Natural killer cell (primary cell): ENCODE data around the gene PIK3IP1. TPM values are rescaled to one million over a fixed set of nuclear protein-coding genes. Genes with fewer than 3 reads are reported as not detected.

ENCODE experiments used
- ATAC-seq, 3 donors: fragments of 150-1000 bp in 2 of 3; fragments of 200-7000 bp in 1 of 3; cut with Tn5 transposase; 1 replicate in 1 of 3; 2 replicates in 2 of 3; pipeline ENCODE4 v1.10.0; 2021; ENCODE audit warnings: mild to moderate bottlenecking in 2 of 3, moderate library complexity in 2 of 3
- DNase-seq, 2 donors: peaks; one replicate each; pipeline versions ENCODE4 v3.0.0 to v3.0.0-alpha.2; 2013 to 2021; ENCODE audit warnings: mixed read lengths in 1 of 2
- H3K27ac ChIP-seq: one replicate; pipeline ENCODE4 v1.5.1; 2013; ENCODE audit warnings: mild to moderate bottlenecking, low read length
- H3K27me3 ChIP-seq: one replicate; pipeline ENCODE4 v1.6.1; 2013; ENCODE audit warnings: low read length; ENCODE audit not compliant: control insufficient read depth, insufficient read depth
- H3K36me3 ChIP-seq: one replicate; pipeline ENCODE4 v1.6.1; 2013; ENCODE audit warnings: low read length; ENCODE audit not compliant: control insufficient read depth, insufficient read depth
- H3K4me1 ChIP-seq: one replicate; pipeline ENCODE4 v1.6.1; 2013; ENCODE audit warnings: low read length; ENCODE audit not compliant: control insufficient read depth, insufficient read depth
- H3K4me3 ChIP-seq: one replicate; pipeline ENCODE4 v1.5.1; 2013; ENCODE audit warnings: low read length
- H3K9me3 ChIP-seq: one replicate; pipeline ENCODE4 v1.6.1; 2013; ENCODE audit warnings: low read length; ENCODE audit not compliant: control insufficient read depth, insufficient read depth
- H3K27ac Mint-ChIP-seq, 2 donors: one replicate each; pipeline ENCODE4 v1.8.0; 2022; ENCODE audit warnings: mild to moderate bottlenecking in 2 of 2, mixed read lengths in 2 of 2, moderate library complexity in 1 of 2
- H3K27me3 Mint-ChIP-seq, 2 donors: one replicate each; pipeline ENCODE4 v1.8.0; 2022; ENCODE audit warnings: low read depth in 2 of 2, mixed read lengths in 2 of 2
- H3K36me3 Mint-ChIP-seq: one replicate; pipeline ENCODE4 v1.8.0; 2022; ENCODE audit warnings: mixed read lengths
- H3K4me1 Mint-ChIP-seq, 2 donors: one replicate each; pipeline ENCODE4 v1.8.0; 2022; ENCODE audit warnings: mixed read lengths in 2 of 2
- H3K4me3 Mint-ChIP-seq: one replicate; pipeline ENCODE4 v1.8.0; 2022; ENCODE audit warnings: mild to moderate bottlenecking, moderate library complexity, mixed read lengths
- H3K9me3 Mint-ChIP-seq, 2 donors: one replicate each; pipeline ENCODE4 v1.8.0; 2022; ENCODE audit warnings: mixed read lengths in 2 of 2
- WGBS: methylation state at CpG from one replicate; pipeline ENCODE4 v1.1.7; 2013; ENCODE audit warnings: missing lambda C conversion rate; ENCODE audit not compliant: insufficient coverage; 5-methylcytosine and 5-hydroxymethylcytosine counted together
- intact Hi-C: fragments of 100-400 bp; cut with micrococcal nuclease; formaldehyde crosslinking; loops from one replicate; pipeline ENCODE4 v1.14.2; 2022
- total RNA-seq, 4 donors: library from RNA; stranded (reverse); fragments of 120-200 nt in 1 of 4; gene quantifications; one replicate each; pipeline versions ENCODE4 v1.2.3 to v1.2.4, GENCODE V29; 2013 to 2022
- TF ChIP-seq, protein P1 (sequence below): fragments of 200-600 bp; IDR thresholded peaks from one replicate; pipeline ENCODE4 v1.8.0; 2022; ENCODE audit warnings: antibody characterized with exemption

Gene PIK3IP1
- total RNA-seq, 3 donors from 2014 or later (not counting 1 experiment from before 2014, with no cell fraction given) = 132 to 180 (median 161) TPM

DNA sequence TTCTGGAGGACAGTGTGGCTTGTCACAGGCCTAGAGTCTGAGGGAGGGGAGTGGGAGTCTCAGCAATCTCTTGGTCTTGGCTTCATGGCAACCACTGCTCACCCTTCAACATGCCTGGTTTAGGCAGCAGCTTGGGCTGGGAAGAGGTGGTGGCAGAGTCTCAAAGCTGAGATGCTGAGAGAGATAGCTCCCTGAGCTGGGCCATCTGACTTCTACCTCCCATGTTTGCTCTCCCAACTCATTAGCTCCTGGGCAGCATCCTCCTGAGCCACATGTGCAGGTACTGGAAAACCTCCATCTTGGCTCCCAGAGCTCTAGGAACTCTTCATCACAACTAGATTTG lies 13.0 kb downstream of the PIK3IP1 start:
- TF ChIP-seq, protein P1, sequence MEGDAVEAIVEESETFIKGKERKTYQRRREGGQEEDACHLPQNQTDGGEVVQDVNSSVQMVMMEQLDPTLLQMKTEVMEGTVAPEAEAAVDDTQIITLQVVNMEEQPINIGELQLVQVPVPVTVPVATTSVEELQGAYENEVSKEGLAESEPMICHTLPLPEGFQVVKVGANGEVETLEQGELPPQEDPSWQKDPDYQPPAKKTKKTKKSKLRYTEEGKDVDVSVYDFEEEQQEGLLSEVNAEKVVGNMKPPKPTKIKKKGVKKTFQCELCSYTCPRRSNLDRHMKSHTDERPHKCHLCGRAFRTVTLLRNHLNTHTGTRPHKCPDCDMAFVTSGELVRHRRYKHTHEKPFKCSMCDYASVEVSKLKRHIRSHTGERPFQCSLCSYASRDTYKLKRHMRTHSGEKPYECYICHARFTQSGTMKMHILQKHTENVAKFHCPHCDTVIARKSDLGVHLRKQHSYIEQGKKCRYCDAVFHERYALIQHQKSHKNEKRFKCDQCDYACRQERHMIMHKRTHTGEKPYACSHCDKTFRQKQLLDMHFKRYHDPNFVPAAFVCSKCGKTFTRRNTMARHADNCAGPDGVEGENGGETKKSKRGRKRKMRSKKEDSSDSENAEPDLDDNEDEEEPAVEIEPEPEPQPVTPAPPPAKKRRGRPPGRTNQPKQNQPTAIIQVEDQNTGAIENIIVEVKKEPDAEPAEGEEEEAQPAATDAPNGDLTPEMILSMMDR = no peak
- intact Hi-C loops = no loop called here
- H3K27ac Mint-ChIP-seq = peak overlapping the region; percentile 58 to 80
- no peaks in the 10 kb centered on the region for H3K9me3 Mint-ChIP-seq
- no peaks in the 10 kb centered on the region for H3K9me3 ChIP-seq
- H3K27me3 Mint-ChIP-seq = no peaks in the 10 kb centered on the region
- peak in 1 of 3 donors; percentile 2 for ATAC-seq
- H3K4me3 ChIP-seq = no peak overlapping the region
- H3K27me3 ChIP-seq = no peaks in the 10 kb centered on the region
- H3K27ac ChIP-seq = peak overlapping the region; percentile 41
- peaks cover 5% of the 10 kb centered on the region for H3K36me3 Mint-ChIP-seq
- no peak for DNase-seq
- H3K36me3 ChIP-seq = peaks cover 75% of the 10 kb centered on the region
- peak overlapping the region; percentile 9 for H3K4me3 Mint-ChIP-seq
- H3K4me1 Mint-ChIP-seq = peaks cover 0 to 7% of the 10 kb centered on the region in 2 donors
- peaks cover 10% of the 10 kb centered on the region for H3K4me1 ChIP-seq

DNA sequence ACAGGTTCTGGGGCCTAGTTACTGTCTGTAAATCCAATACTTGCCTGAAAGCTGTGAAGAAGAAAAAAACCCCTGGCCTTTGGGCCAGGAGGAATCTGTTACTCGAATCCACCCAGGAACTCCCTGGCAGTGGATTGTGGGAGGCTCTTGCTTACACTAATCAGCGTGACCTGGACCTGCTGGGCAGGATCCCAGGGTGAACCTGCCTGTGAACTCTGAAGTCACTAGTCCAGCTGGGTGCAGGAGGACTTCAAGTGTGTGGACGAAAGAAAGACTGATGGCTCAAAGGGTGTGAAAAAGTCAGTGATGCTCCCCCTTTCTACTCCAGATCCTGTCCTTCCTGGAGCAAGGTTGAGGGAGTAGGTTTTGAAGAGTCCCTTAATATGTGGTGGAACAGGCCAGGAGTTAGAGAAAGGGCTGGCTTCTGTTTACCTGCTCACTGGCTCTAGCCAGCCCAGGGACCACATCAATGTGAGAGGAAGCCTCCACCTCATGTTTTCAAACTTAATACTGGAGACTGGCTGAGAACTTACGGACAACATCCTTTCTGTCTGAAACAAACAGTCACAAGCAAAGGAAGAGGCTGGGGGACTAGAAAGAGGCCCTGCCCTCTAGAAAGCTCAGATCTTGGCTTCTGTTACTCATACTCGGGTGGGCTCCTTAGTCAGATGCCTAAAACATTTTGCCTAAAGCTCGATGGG lies 13.5 kb downstream of the PIK3IP1 start:
- peak overlapping the region; percentile 58 to 80 for H3K27ac Mint-ChIP-seq
- peaks cover 5% of the 10 kb centered on the region for H3K36me3 Mint-ChIP-seq
- Histone ChIP-seq H3K27ac (peak overlapping the region; percentile 41), H3K27me3 (no peaks in the 10 kb centered on the region), H3K4me3 (no peak overlapping the region), H3K36me3 (peaks cover 73% of the 10 kb centered on the region), H3K4me1 (peaks cover 10% of the 10 kb centered on the region), H3K9me3 (no peaks in the 10 kb centered on the region)
- 79% methylated on average over 6 of the region's 6 CpGs for WGBS
- no peaks in the 10 kb centered on the region for H3K9me3 Mint-ChIP-seq
- peak overlapping the region; percentile 28 for H3K4me3 Mint-ChIP-seq
- H3K4me1 Mint-ChIP-seq = peaks cover 0 to 7% of the 10 kb centered on the region in 2 donors
- ATAC-seq (peak in 2 of 3 donors; percentile 3 to 14), DNase-seq (peak in 1 of 2 donors; percentile 68)
- TF ChIP-seq, protein P1 = no peak
- H3K27me3 Mint-ChIP-seq = no peaks in the 10 kb centered on the region
- intact Hi-C loops = no loop called here

DNA sequence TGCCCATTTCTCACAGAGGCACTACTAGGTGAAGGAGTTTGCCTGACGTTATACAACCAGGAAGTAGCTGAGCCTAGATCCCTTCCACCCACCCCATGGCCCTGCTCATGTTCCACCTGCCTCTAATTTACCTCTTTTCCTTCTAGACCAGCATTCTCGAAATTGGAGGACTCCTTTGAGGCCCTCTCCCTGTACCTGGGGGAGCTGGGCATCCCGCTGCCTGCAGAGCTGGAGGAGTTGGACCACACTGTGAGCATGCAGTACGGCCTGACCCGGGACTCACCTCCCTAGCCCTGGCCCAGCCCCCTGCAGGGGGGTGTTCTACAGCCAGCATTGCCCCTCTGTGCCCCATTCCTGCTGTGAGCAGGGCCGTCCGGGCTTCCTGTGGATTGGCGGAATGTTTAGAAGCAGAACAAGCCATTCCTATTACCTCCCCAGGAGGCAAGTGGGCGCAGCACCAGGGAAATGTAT lies 14.1 kb downstream of the PIK3IP1 start:
- no peaks in the 10 kb centered on the region for H3K27me3 ChIP-seq
- Mint-ChIP-seq H3K4me1 (peaks cover 0 to 7% of the 10 kb centered on the region in 2 donors), H3K9me3 (no peaks in the 10 kb centered on the region), H3K36me3 (peaks cover 5% of the 10 kb centered on the region), H3K27ac (peak overlapping the region; percentile 58 to 80), H3K27me3 (no peaks in the 10 kb centered on the region), H3K4me3 (peak overlapping the region; percentile 28)
- H3K36me3 ChIP-seq = peaks cover 71% of the 10 kb centered on the region
- peak overlapping the region; percentile 41 for H3K27ac ChIP-seq
- DNase-seq (peak in 1 of 2 donors; percentile 53), ATAC-seq (peak in 1 of 3 donors; percentile 20)
- peaks cover 10% of the 10 kb centered on the region for H3K4me1 ChIP-seq
- H3K9me3 ChIP-seq = no peaks in the 10 kb centered on the region
- WGBS = 89% methylated on average over 9 of the region's 9 CpGs
- H3K4me3 ChIP-seq = no peak overlapping the region
- intact Hi-C loops = no loop called here
- TF ChIP-seq, protein P1 = no peak

DNA sequence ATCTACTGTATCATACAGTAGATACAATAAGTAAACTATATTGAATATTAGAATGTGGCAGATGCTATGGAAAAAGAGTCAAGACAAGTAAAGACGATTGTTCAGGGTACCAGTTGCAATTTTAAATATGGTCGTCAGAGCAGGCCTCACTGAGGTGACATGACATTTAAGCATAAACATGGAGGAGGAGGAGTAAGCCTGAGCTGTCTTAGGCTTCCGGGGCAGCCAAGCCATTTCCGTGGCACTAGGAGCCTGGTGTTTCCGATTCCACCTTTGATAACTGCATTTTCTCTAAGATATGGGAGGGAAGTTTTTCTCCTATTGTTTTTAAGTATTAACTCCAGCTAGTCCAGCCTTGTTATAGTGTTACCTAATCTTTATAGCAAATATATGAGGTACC lies 14.5 kb downstream of the PIK3IP1 start:
- Histone ChIP-seq H3K4me1 (peaks cover 10% of the 10 kb centered on the region), H3K27me3 (no peaks in the 10 kb centered on the region), H3K27ac (no peak overlapping the region), H3K4me3 (no peak overlapping the region), H3K36me3 (peaks cover 70% of the 10 kb centered on the region), H3K9me3 (no peaks in the 10 kb centered on the region)
- Mint-ChIP-seq H3K9me3 (no peaks in the 10 kb centered on the region), H3K27ac (peak overlapping the region in 1 of 2 donors; percentile 80), H3K36me3 (peaks cover 5% of the 10 kb centered on the region), H3K27me3 (no peaks in the 10 kb centered on the region), H3K4me3 (no peak overlapping the region), H3K4me1 (peaks cover 0 to 7% of the 10 kb centered on the region in 2 donors)
- WGBS = 92% methylated on average over 4 of the region's 5 CpGs
- DNase-seq (peak in 1 of 2 donors; percentile 30), ATAC-seq (no peak)
- intact Hi-C loops = no loop called here
- TF ChIP-seq, protein P1 = no peak
